Uterus (tissue), 2 donors: Measurements from ENCODE around the gene CHST9.

ENCODE experiments used
- POLR2A ChIP-seq, 2 donors: fragments of 450-650 bp; IDR thresholded peaks; one replicate each; pipeline ENCODE4 v1.6.1; 2016; ENCODE audit warnings: antibody characterized with exemption in 2 of 2, mild to moderate bottlenecking in 1 of 2, moderate library complexity in 1 of 2
- TF ChIP-seq, protein P1 (sequence below), 4 experiments: fragments of 200-600 bp in 2 of 4; fragments of 450-650 bp in 2 of 4; sonication (generic) in 2 of 4; IDR thresholded peaks; one replicate each; pipeline ENCODE4 v1.5.1; 2016 to 2019; ENCODE audit warnings: antibody characterized with exemption in 4 of 4, mild to moderate bottlenecking in 2 of 4, moderate library complexity in 1 of 4

DNA sequence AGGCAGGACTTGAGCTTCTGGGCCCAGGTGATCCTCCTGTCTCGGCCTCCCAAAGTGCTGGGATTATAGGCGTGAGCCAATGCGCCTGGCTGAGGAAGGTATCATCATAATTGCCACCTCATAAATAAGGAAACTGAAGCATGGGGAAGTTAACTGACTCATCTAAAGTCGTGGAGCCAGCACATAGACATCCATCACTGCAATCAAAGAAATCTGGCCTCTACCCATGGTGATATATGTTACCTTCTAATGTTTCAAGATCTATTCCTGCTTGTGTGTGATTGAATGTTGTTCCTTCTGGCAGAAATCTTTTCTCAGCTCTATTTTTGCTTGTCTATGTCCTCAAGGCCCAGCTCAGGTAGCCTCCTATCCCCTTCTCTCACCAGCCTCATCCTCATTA, 214.5 kb downstream of the CHST9 start:
- TF ChIP-seq, protein P1, sequence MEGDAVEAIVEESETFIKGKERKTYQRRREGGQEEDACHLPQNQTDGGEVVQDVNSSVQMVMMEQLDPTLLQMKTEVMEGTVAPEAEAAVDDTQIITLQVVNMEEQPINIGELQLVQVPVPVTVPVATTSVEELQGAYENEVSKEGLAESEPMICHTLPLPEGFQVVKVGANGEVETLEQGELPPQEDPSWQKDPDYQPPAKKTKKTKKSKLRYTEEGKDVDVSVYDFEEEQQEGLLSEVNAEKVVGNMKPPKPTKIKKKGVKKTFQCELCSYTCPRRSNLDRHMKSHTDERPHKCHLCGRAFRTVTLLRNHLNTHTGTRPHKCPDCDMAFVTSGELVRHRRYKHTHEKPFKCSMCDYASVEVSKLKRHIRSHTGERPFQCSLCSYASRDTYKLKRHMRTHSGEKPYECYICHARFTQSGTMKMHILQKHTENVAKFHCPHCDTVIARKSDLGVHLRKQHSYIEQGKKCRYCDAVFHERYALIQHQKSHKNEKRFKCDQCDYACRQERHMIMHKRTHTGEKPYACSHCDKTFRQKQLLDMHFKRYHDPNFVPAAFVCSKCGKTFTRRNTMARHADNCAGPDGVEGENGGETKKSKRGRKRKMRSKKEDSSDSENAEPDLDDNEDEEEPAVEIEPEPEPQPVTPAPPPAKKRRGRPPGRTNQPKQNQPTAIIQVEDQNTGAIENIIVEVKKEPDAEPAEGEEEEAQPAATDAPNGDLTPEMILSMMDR (IDR thresholded peaks at IDR 0.05), result no peak
- no peak for TF ChIP-seq POLR2A (IDR thresholded peaks at IDR 0.05)
